Mesenchymal stem cell (in vitro differentiated cells and primary cell): Measurements from ENCODE around the gene LRIG1.

ENCODE experiments used
- DNase-seq: peaks from one replicate; pipeline ENCODE4 v3.0.0-alpha.2; 2013
- H2AFZ ChIP-seq: one replicate; pipeline ENCODE4 v1.6.1; 2013; ENCODE audit warnings: low read depth, mild to moderate bottlenecking, control low read depth, inconsistent platforms, low read length, moderate library complexity
- H2AK5ac ChIP-seq: 2 replicates; pipeline ENCODE4 v1.6.1; 2013; ENCODE audit warnings: low read length, moderate library complexity, mild to moderate bottlenecking, inconsistent platforms; ENCODE audit not compliant: severe bottlenecking
- H2BK120ac ChIP-seq: one replicate; pipeline ENCODE4 v1.6.1; 2013; ENCODE audit warnings: low read depth, mild to moderate bottlenecking, inconsistent platforms, low read length, moderate library complexity
- H2BK12ac ChIP-seq, 2 experiments: one replicate each; pipeline ENCODE4 v1.6.1; 2013; ENCODE audit warnings: inconsistent platforms in 2 of 2, low read length in 2 of 2, mild to moderate bottlenecking in 2 of 2, moderate library complexity in 2 of 2, control low read depth in 1 of 2
- H2BK15ac ChIP-seq: one replicate; pipeline ENCODE4 v1.6.1; 2013; ENCODE audit warnings: mild to moderate bottlenecking, low read depth, inconsistent platforms; ENCODE audit not compliant: poor library complexity, severe bottlenecking
- H2BK5ac ChIP-seq: 2 replicates; pipeline ENCODE4 v1.6.1; 2013; ENCODE audit warnings: low read depth, mild to moderate bottlenecking, low read length, control low read depth, inconsistent platforms; ENCODE audit not compliant: poor library complexity, severe bottlenecking
- H3K14ac ChIP-seq, 2 experiments: one replicate each; pipeline ENCODE4 v1.6.1; 2013; ENCODE audit warnings: inconsistent platforms in 2 of 2, low read length in 2 of 2, control low read depth in 1 of 2, mild to moderate bottlenecking in 1 of 2, moderate library complexity in 1 of 2
- H3K18ac ChIP-seq, 2 experiments: one replicate each; pipeline ENCODE4 v1.6.1; 2013; ENCODE audit warnings: inconsistent platforms in 2 of 2, low read length in 2 of 2, control low read depth in 1 of 2, low read depth in 1 of 2, mild to moderate bottlenecking in 1 of 2
- H3K23ac ChIP-seq, 2 experiments: one replicate each; pipeline ENCODE4 v1.6.1; 2013; ENCODE audit warnings: inconsistent platforms in 2 of 2, low read length in 2 of 2, mild to moderate bottlenecking in 2 of 2, moderate library complexity in 2 of 2, control low read depth in 1 of 2
- H3K27ac ChIP-seq: 2 replicates; pipeline ENCODE4 v1.5.1; 2013; ENCODE audit warnings: mild to moderate bottlenecking, moderate library complexity, low read length, control low read depth, inconsistent platforms; ENCODE audit not compliant: poor library complexity, severe bottlenecking
- H3K27me3 ChIP-seq, 2 experiments: 2 replicates each; pipeline versions ENCODE4 v1.6.1 to v1.7.0; 2013; ENCODE audit warnings: low read length in 2 of 2, mild to moderate bottlenecking in 2 of 2, moderate library complexity in 2 of 2, control low read depth in 1 of 2, inconsistent platforms in 1 of 2; ENCODE audit not compliant: control insufficient read depth in 1 of 2, insufficient read depth in 1 of 2
- H3K36me3 ChIP-seq, 2 experiments: 2 replicates each; pipeline versions ENCODE4 v1.6.1 to v1.7.0; 2013; ENCODE audit warnings: low read length in 2 of 2, control low read depth in 1 of 2, inconsistent platforms in 1 of 2, low read depth in 1 of 2, mild to moderate bottlenecking in 1 of 2; ENCODE audit not compliant: insufficient read depth in 2 of 2, control insufficient read depth in 1 of 2
- H3K4ac ChIP-seq, 2 experiments: one replicate each; pipeline ENCODE4 v1.6.1; 2013; ENCODE audit warnings: inconsistent platforms in 2 of 2, low read length in 2 of 2, mild to moderate bottlenecking in 2 of 2, moderate library complexity in 2 of 2, control low read depth in 1 of 2, low read depth in 1 of 2
- H3K4me1 ChIP-seq: 2 replicates; pipeline ENCODE4 v1.6.1; 2013; ENCODE audit warnings: low read depth, low read length, control low read depth; ENCODE audit not compliant: control insufficient read depth, insufficient read depth
- H3K4me2 ChIP-seq: 2 replicates; pipeline ENCODE4 v1.6.1; 2013; ENCODE audit warnings: low read length, mild to moderate bottlenecking, inconsistent platforms; ENCODE audit not compliant: poor library complexity, severe bottlenecking
- H3K4me3 ChIP-seq, 2 experiments: 2 replicates each; pipeline versions ENCODE4 v1.5.1 to v1.7.0; 2013; ENCODE audit warnings: low read length in 2 of 2, mild to moderate bottlenecking in 2 of 2, control low read depth in 1 of 2, low read depth in 1 of 2; ENCODE audit not compliant: insufficient read depth in 1 of 2
- H3K79me1 ChIP-seq: replicated peaks from 2 replicates; pipeline ENCODE4 v1.6.1; 2013; ENCODE audit warnings: mild to moderate bottlenecking, control low read depth, low read length, inconsistent platforms; ENCODE audit not compliant: poor library complexity, severe bottlenecking
- H3K9ac ChIP-seq: 2 replicates; pipeline ENCODE4 v1.7.0; 2013; ENCODE audit warnings: mild to moderate bottlenecking, low read length, moderate library complexity
- H3K9me3 ChIP-seq: 2 replicates; pipeline ENCODE4 v1.7.0; 2013; ENCODE audit warnings: mild to moderate bottlenecking, low read length; ENCODE audit not compliant: control insufficient read depth
- H4K8ac ChIP-seq: one replicate; pipeline ENCODE4 v1.6.1; 2013; ENCODE audit warnings: inconsistent platforms, mild to moderate bottlenecking, low read length, moderate library complexity
- H4K91ac ChIP-seq: one replicate; pipeline ENCODE4 v1.6.1; 2013; ENCODE audit warnings: mild to moderate bottlenecking, low read length, inconsistent platforms
- WGBS: methylation state at CpG from one replicate; pipeline ENCODE4 v1.1.7; 2013; ENCODE audit warnings: mixed read lengths; 5-methylcytosine and 5-hydroxymethylcytosine counted together

The LRIG1 gene

GRCh38 chr3:66479532-66479947, 21.3 kb downstream of the LRIG1 start:
- no peak for DNase-seq
- WGBS: 63% methylated on average over 1 of the region's 2 CpGs
- no peak overlapping the region for H3K4ac ChIP-seq
- no peak overlapping the region for H3K27ac ChIP-seq
- H4K8ac ChIP-seq: no peak overlapping the region
- peaks cover 6% of the 10 kb centered on the region for H3K79me1 ChIP-seq
- H2BK5ac ChIP-seq: no peak overlapping the region
- no peak overlapping the region for H3K23ac ChIP-seq
- H3K14ac ChIP-seq: no peak overlapping the region
- H3K4me3 ChIP-seq: no peak overlapping the region
- H3K18ac ChIP-seq: no peak overlapping the region
- H4K91ac ChIP-seq: no peak overlapping the region
- no peak overlapping the region for H2AK5ac ChIP-seq
- peaks cover 30% of the 10 kb centered on the region for H3K4me1 ChIP-seq
- no peaks in the 10 kb centered on the region for H3K9me3 ChIP-seq
- no peak overlapping the region for H2BK120ac ChIP-seq
- H3K9ac ChIP-seq: no peak overlapping the region
- no peak overlapping the region for H2BK15ac ChIP-seq
- no peaks in the 10 kb centered on the region for H3K27me3 ChIP-seq
- no peak overlapping the region for H3K4me2 ChIP-seq
- H2BK12ac ChIP-seq: no peak overlapping the region
- H3K36me3 ChIP-seq: peaks cover 0 to 3% of the 10 kb centered on the region in 2 experiments
- H2AFZ ChIP-seq: no peak overlapping the region

- no peaks in the 10 kb centered on the region for H3K27me3 ChIP-seq
- H4K8ac ChIP-seq: peak overlapping the region; percentile 5
- peak overlapping the region; percentile 11 to 56 for H3K18ac ChIP-seq
- no peak for DNase-seq
- H2BK12ac ChIP-seq: peak overlapping the region in 1 of 2 experiments; percentile 80
- H2BK120ac ChIP-seq: no peak overlapping the region
- WGBS: 26% methylated on average over 9 of the region's 9 CpGs
- H3K4me2 ChIP-seq: no peak overlapping the region
- H3K4ac ChIP-seq: peak overlapping the region in 1 of 2 experiments; percentile 55
- peaks cover 0 to 3% of the 10 kb centered on the region in 2 experiments for H3K36me3 ChIP-seq
- H3K79me1 ChIP-seq: peaks cover 6% of the 10 kb centered on the region
- no peak overlapping the region for H2BK5ac ChIP-seq
- H3K14ac ChIP-seq: no peak overlapping the region
- no peaks in the 10 kb centered on the region for H3K9me3 ChIP-seq
- no peak overlapping the region for H3K27ac ChIP-seq
- H3K4me3 ChIP-seq: no peak overlapping the region
- H3K9ac ChIP-seq: no peak overlapping the region
- H3K23ac ChIP-seq: peak overlapping the region in 1 of 2 experiments; percentile 43
- peaks cover 31% of the 10 kb centered on the region for H3K4me1 ChIP-seq
- H4K91ac ChIP-seq: no peak overlapping the region
- H2AK5ac ChIP-seq: no peak overlapping the region
- H2BK15ac ChIP-seq: no peak overlapping the region
- H2AFZ ChIP-seq: no peak overlapping the region
Measured at GRCh38 chr3:66478960-66479359, 21.9 kb downstream of the LRIG1 start.

- H3K4me1 ChIP-seq: peaks cover 22% of the 10 kb centered on the region
- H3K4me2 ChIP-seq: no peak overlapping the region
- no peak for DNase-seq
- H2BK12ac ChIP-seq: no peak overlapping the region
- H3K36me3 ChIP-seq: no peaks in the 10 kb centered on the region
- no peak overlapping the region for H3K27ac ChIP-seq
- no peak overlapping the region for H3K18ac ChIP-seq
- no peak overlapping the region for H3K23ac ChIP-seq
- no peak overlapping the region for H2BK120ac ChIP-seq
- H3K4ac ChIP-seq: no peak overlapping the region
- no peak overlapping the region for H3K14ac ChIP-seq
- no peak overlapping the region for H4K91ac ChIP-seq
- no peak overlapping the region for H2AK5ac ChIP-seq
- no peaks in the 10 kb centered on the region for H3K27me3 ChIP-seq
- no peak overlapping the region for H4K8ac ChIP-seq
- no peaks in the 10 kb centered on the region for H3K9me3 ChIP-seq
- H2BK15ac ChIP-seq: no peak overlapping the region
- no peak overlapping the region for H2BK5ac ChIP-seq
- 97% methylated on average over 5 of the region's 7 CpGs for WGBS
- peaks cover 6% of the 10 kb centered on the region for H3K79me1 ChIP-seq
- H3K9ac ChIP-seq: no peak overlapping the region
- no peak overlapping the region for H2AFZ ChIP-seq
- H3K4me3 ChIP-seq: no peak overlapping the region
Measured at GRCh38 chr3:66477856-66478255, 23.0 kb downstream of the LRIG1 start.

- Histone ChIP-seq H3K23ac (no peak overlapping the region), H4K8ac (no peak overlapping the region), H2AK5ac (no peak overlapping the region), H3K9ac (no peak overlapping the region), H3K4ac (no peak overlapping the region), H3K27me3 (no peaks in the 10 kb centered on the region), H3K4me2 (peak overlapping the region; percentile 32), H3K18ac (peak overlapping the region in 1 of 2 experiments; percentile 3), H2BK5ac (no peak overlapping the region), H3K79me1 (peaks cover 5% of the 10 kb centered on the region), H2BK12ac (no peak overlapping the region), H3K9me3 (no peaks in the 10 kb centered on the region), H2BK15ac (no peak overlapping the region), H4K91ac (no peak overlapping the region), H3K36me3 (no peaks in the 10 kb centered on the region), H2BK120ac (no peak overlapping the region), H3K27ac (no peak overlapping the region), H3K4me3 (no peak overlapping the region), H3K4me1 (peaks cover 20% of the 10 kb centered on the region), H3K14ac (no peak overlapping the region), H2AFZ (no peak overlapping the region)
- DNase-seq: no peak
- 73% methylated on average over 9 of the region's 9 CpGs for WGBS
Measured at GRCh38 chr3:66476852-66477381, 23.9 kb downstream of the LRIG1 start.
